Omental fat pad (tissue), 4 donors: ENCODE measurements around the gene SP1. TPM values are rescaled to one million over a fixed set of nuclear protein-coding genes. Genes with fewer than 3 reads are reported as not detected.
"Not testable (repeated sequence)": the region's sequence is repeated elsewhere in the genome, so short reads cannot be mapped to it uniquely, and the experiment has no call there.

Source experiments
- ATAC-seq: fragments of 150-250 bp; one replicate; pipeline ENCODE4 v1.9.1; 2016; ENCODE audit warnings: mild to moderate bottlenecking, moderate library complexity; ENCODE audit not compliant: low FRiP score
- DNase-seq: peaks from one replicate; pipeline ENCODE4 v3.0.0-alpha.2; 2019; ENCODE audit warnings: low spot score
- total RNA-seq, 4 donors: library from RNA; depleted of rRNA; stranded (reverse); fragments of >200 nt; gene quantifications; one replicate each; pipeline ENCODE4 v1.1.0, GENCODE V29; 2016
- TF ChIP-seq, protein P1 (sequence below), 3 donors: fragments of 450-650 bp; IDR thresholded peaks; one replicate each; pipeline ENCODE4 v1.5.1; 2016 to 2017; ENCODE audit warnings: antibody characterized with exemption in 3 of 3, mild to moderate bottlenecking in 3 of 3, moderate library complexity in 2 of 3

Gene SP1
- total RNA-seq, 4 donors from 2014 or later = 53.1 to 73.8 (median 62.2) TPM

DNA sequence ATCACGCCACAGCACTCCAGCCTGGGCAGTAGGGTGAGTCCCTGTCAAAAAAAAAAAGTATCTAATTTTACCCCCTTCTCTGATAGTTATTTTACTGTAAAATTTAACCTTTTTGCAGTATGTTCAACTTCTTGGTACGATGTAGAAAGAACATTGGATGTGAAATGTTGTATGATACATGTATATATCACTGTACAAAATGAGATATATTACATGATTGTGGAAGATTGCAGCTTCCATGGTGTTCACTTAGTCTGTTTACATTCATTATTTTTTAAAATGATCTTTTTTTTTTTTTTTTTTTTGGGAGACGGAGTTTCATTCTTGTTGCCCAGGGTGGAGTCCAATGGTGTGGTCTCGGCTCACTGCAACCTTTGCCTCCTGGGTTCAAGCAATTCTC is 9.0 kb downstream of the SP1 start:
- DNase-seq (no peak), ATAC-seq (no peak)
- TF ChIP-seq, protein P1, sequence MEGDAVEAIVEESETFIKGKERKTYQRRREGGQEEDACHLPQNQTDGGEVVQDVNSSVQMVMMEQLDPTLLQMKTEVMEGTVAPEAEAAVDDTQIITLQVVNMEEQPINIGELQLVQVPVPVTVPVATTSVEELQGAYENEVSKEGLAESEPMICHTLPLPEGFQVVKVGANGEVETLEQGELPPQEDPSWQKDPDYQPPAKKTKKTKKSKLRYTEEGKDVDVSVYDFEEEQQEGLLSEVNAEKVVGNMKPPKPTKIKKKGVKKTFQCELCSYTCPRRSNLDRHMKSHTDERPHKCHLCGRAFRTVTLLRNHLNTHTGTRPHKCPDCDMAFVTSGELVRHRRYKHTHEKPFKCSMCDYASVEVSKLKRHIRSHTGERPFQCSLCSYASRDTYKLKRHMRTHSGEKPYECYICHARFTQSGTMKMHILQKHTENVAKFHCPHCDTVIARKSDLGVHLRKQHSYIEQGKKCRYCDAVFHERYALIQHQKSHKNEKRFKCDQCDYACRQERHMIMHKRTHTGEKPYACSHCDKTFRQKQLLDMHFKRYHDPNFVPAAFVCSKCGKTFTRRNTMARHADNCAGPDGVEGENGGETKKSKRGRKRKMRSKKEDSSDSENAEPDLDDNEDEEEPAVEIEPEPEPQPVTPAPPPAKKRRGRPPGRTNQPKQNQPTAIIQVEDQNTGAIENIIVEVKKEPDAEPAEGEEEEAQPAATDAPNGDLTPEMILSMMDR (IDR thresholded peaks at IDR 0.05) = no peak

DNA sequence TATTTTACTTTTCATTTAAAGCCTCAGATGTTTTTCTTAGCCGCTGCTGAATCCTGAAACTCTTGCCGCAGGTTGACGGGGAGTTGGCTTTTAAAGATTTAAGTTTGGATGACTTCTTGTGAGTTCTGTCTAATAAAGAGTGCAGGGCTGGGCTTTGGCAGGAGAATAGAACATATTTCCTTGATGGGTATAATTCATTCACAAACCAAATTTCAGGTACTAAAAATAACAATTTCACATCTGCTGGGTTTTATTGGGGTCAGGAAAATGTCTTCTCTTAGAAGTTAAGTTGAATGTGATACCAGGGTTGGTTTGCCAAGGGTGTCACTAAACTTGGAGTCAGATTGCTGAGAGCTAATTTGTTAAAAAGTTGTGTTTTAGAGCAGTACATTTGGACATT is 9.7 kb downstream of the SP1 start:
- DNase-seq (no peak), ATAC-seq (no peak)
- TF ChIP-seq, protein P1 (IDR thresholded peaks at IDR 0.05) = no peak

DNA sequence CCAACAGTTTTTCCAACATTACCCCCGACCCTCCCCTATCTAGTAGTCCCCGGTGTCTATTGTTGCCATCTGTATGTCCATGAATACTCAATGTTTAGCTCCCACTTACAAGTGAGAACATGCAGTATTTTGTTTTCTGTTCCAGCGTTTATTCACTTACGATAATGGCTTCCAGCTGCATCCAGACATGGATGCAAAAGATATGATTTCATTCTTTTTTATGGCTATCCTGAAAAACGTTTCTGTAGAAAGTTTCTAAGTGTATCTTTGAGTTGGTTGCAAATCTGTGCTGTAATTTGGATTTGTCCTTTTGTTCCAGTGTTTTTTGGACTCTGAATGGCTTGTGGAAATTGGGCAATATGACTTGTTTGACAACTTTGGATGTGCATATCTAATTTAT is 11.7 kb downstream of the SP1 start:
- DNase-seq (no peak), ATAC-seq (no peak)
- TF ChIP-seq, protein P1 (IDR thresholded peaks at IDR 0.05) = no peak

DNA sequence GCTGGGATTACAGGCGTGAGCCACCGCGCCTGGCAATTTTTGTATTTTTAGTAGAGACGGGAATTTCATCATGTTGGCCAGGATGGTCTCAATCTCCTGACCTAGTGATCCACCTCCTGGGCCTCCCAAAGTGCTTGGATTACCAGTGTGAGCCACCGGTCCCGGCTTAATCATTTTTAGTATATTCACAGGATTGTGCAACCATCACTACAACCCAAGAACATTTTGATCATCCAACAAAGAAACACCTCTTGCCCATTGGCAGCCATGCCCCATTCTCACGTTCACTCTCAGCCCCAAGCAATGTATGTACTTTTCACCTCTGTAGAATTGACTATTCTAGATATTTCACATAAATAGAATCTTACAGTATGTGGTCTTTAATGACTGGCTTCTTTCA is 19.9 kb downstream of the SP1 start:
- no peak for DNase-seq
- ATAC-seq = no peak
- TF ChIP-seq, protein P1 (IDR thresholded peaks at IDR 0.05) = no peak

DNA sequence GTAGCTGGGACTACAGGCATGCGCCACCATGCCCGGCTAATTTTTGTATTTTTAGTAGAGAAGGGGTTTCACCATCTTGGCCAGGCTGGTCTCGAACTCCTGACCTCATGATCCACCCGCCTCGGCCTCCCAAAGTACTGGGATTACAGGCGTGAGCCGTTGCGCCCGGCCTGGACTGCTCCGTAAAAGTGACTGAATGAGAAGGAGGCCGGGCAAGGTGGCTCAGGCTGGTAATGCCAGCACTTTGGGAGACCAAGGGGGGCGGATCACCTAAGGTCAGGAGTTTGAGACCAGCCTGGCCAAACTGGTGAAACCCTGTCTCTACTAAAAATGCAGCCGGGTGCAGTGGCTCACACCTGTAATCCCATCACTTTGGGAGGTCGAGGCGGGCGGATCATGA is 22.4 kb downstream of the SP1 start:
- DNase-seq, ATAC-seq: not testable (repeated sequence)

DNA sequence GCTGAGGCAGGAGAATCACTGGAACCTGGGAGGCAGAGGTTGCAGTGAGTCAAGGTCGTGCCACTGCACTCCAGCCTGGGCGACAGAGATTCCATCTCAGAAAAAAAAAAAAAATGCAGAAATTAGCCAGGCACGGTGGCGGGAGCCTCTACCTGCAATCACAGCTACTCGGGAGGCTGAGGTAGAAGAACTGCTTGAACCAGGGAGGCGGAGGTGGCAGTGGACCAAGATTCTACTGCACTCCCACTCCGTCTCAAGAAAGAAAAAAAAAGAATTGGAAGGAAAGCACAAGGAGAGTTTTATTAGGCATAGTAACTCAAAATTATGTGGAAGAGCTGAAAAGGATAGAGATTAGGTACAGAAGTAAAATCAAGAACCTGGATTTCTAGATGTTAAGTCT is 22.9 kb downstream of the SP1 start:
- TF ChIP-seq, protein P1 (IDR thresholded peaks at IDR 0.05) = no peak
- ATAC-seq (no peak), DNase-seq (no peak)

DNA sequence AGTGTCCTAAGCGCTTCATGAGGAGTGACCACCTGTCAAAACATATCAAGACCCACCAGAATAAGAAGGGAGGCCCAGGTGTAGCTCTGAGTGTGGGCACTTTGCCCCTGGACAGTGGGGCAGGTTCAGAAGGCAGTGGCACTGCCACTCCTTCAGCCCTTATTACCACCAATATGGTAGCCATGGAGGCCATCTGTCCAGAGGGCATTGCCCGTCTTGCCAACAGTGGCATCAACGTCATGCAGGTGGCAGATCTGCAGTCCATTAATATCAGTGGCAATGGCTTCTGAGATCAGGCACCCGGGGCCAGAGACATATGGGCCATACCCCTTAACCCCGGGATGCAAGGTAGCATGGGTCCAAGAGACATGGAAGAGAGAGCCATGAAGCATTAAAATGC is 31.0 kb downstream of the SP1 start:
- TF ChIP-seq, protein P1 (IDR thresholded peaks at IDR 0.05) = no peak
- DNase-seq = no peak
- ATAC-seq = no peak
